Skin epidermis (tissue), 12 donors: ENCODE results near the gene CACNA2D4.

Experiments
- H3K27ac ChIP-seq, 21 experiments: fragments of 200-600 bp; sonication (generic) in 11 of 21; one replicate each; pipeline ENCODE4 v1.5.0; 2020; ENCODE audit warnings: mild to moderate bottlenecking in 3 of 21, inconsistent platforms in 2 of 21, moderate library complexity in 2 of 21
- H3K4me3 ChIP-seq, 7 experiments: fragments of 200-600 bp; sonication (generic) in 2 of 7; one replicate each; pipeline ENCODE4 v1.5.0; 2020; ENCODE audit warnings: inconsistent platforms in 2 of 7, mild to moderate bottlenecking in 2 of 7, moderate library complexity in 1 of 7

CACNA2D4 gene

GRCh38 chr12:1878695-1879094 is 39.8 kb downstream of the CACNA2D4 start:
- Histone ChIP-seq H3K27ac (no peak overlapping the region), H3K4me3 (no peak overlapping the region)

- Histone ChIP-seq H3K4me3 (no peak overlapping the region), H3K27ac (no peak overlapping the region)
These were observed 40.2 kb downstream of the CACNA2D4 start for GRCh38 chr12:1878214-1878613.

GRCh38 chr12:1877169-1877878 is 41.1 kb downstream of the CACNA2D4 start:
- H3K4me3 ChIP-seq, result no peak overlapping the region
- no peak overlapping the region for H3K27ac ChIP-seq

GRCh38 chr12:1876086-1876485 is 42.4 kb downstream of the CACNA2D4 start:
- Histone ChIP-seq H3K4me3 (no peak overlapping the region), H3K27ac (no peak overlapping the region)

GRCh38 chr12:1875608-1876007 is 42.8 kb downstream of the CACNA2D4 start:
- Histone ChIP-seq H3K27ac (no peak overlapping the region), H3K4me3 (no peak overlapping the region)

GRCh38 chr12:1873531-1874510 is 44.6 kb downstream of the CACNA2D4 start:
- H3K27ac ChIP-seq, result no peak overlapping the region

GRCh38 chr12:1872448-1872847 is 46.0 kb downstream of the CACNA2D4 start:
- Histone ChIP-seq H3K4me3 (no peak overlapping the region), H3K27ac (no peak overlapping the region)

More at GRCh38 chr12:1873531-1874510, 44.6 kb downstream of the CACNA2D4 start:
- H3K4me3 ChIP-seq, result no peak overlapping the region

GRCh38 chr12:1872001-1872400 is 46.5 kb downstream of the CACNA2D4 start:
- H3K27ac ChIP-seq, result no peak overlapping the region
- H3K4me3 ChIP-seq, result no peak overlapping the region

- no peak overlapping the region for H3K4me3 ChIP-seq
- H3K27ac ChIP-seq, result no peak overlapping the region
These were observed 47.2 kb downstream of the CACNA2D4 start for GRCh38 chr12:1870998-1871917.

GRCh38 chr12:1870086-1870485 is 48.4 kb downstream of the CACNA2D4 start:
- no peak overlapping the region for H3K27ac ChIP-seq
- H3K4me3 ChIP-seq, result no peak overlapping the region

- no peak overlapping the region for H3K27ac ChIP-seq
- H3K4me3 ChIP-seq, result no peak overlapping the region
These were observed 49.3 kb downstream of the CACNA2D4 start for GRCh38 chr12:1869145-1869544.

GRCh38 chr12:1865284-1865866 is 53.1 kb downstream of the CACNA2D4 start:
- no peak overlapping the region for H3K4me3 ChIP-seq

GRCh38 chr12:1864867-1865266 is 53.6 kb downstream of the CACNA2D4 start:
- Histone ChIP-seq H3K4me3 (no peak overlapping the region), H3K27ac (no peak overlapping the region)

More at GRCh38 chr12:1865284-1865866, 53.1 kb downstream of the CACNA2D4 start:
- H3K27ac ChIP-seq, result no peak overlapping the region

- Histone ChIP-seq H3K4me3 (no peak overlapping the region), H3K27ac (no peak overlapping the region)
These were observed 54.0 kb downstream of the CACNA2D4 start for GRCh38 chr12:1864456-1864855.

- no peak overlapping the region for H3K27ac ChIP-seq
- no peak overlapping the region for H3K4me3 ChIP-seq
These were observed 54.6 kb downstream of the CACNA2D4 start for GRCh38 chr12:1863823-1864222.

- Histone ChIP-seq H3K27ac (no peak overlapping the region), H3K4me3 (no peak overlapping the region)
These were observed 55.5 kb downstream of the CACNA2D4 start for GRCh38 chr12:1862973-1863372.

GRCh38 chr12:1859643-1860042 is 58.8 kb downstream of the CACNA2D4 start:
- no peak overlapping the region for H3K27ac ChIP-seq
- H3K4me3 ChIP-seq, result no peak overlapping the region

GRCh38 chr12:1858456-1858855 is 60.0 kb downstream of the CACNA2D4 start:
- H3K4me3 ChIP-seq, result no peak overlapping the region

GRCh38 chr12:1857821-1858220 is 60.6 kb downstream of the CACNA2D4 start:
- H3K27ac ChIP-seq, result no peak overlapping the region
- no peak overlapping the region for H3K4me3 ChIP-seq

More at GRCh38 chr12:1858456-1858855, 60.0 kb downstream of the CACNA2D4 start:
- H3K27ac ChIP-seq, result no peak overlapping the region
